AG09309 (cell line): ENCODE results near the gene TRIP13.

Experiments
- DNase-seq: peaks from one replicate; pipeline ENCODE4 v3.0.0-alpha.2; 2010; ENCODE audit warnings: low read depth
- H3K4me3 ChIP-seq: 2 replicates; pipeline ENCODE4 v1.5.1; 2011; ENCODE audit warnings: mild to moderate bottlenecking, low read depth, low read length, moderate library complexity; ENCODE audit not compliant: control insufficient read depth
- TF ChIP-seq, protein P1 (sequence below): IDR thresholded peaks from 2 replicates; pipeline ENCODE4 v1.5.1; 2011; ENCODE audit warnings: mild to moderate bottlenecking, low read depth, low read length, inconsistent platforms; ENCODE audit not compliant: insufficient read depth, control insufficient read depth; ENCODE audit errors: missing control alignments

Gene TRIP13

DNA sequence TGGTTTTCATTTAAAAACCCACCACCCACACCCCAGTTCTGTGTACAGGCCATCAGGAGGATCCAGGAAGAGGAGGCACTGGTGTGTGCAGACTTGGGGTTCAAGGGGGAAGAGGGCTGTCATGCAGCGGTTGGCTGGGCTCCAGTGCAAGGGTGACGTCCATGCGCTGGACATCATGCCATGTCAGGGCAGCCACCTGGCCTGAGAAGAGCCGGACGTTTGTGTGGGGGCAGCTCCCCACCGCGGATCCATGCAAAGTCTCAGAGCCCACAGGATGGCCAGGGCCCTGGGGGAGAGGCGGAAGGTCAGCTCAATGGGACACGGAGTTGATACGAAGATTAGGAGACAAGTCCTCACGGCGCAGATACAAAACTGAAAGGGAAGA, 11.1 kb upstream of the TRIP13 start:
- DNase-seq, result no peak
- TF ChIP-seq, protein P1, sequence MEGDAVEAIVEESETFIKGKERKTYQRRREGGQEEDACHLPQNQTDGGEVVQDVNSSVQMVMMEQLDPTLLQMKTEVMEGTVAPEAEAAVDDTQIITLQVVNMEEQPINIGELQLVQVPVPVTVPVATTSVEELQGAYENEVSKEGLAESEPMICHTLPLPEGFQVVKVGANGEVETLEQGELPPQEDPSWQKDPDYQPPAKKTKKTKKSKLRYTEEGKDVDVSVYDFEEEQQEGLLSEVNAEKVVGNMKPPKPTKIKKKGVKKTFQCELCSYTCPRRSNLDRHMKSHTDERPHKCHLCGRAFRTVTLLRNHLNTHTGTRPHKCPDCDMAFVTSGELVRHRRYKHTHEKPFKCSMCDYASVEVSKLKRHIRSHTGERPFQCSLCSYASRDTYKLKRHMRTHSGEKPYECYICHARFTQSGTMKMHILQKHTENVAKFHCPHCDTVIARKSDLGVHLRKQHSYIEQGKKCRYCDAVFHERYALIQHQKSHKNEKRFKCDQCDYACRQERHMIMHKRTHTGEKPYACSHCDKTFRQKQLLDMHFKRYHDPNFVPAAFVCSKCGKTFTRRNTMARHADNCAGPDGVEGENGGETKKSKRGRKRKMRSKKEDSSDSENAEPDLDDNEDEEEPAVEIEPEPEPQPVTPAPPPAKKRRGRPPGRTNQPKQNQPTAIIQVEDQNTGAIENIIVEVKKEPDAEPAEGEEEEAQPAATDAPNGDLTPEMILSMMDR, result no peak

DNA sequence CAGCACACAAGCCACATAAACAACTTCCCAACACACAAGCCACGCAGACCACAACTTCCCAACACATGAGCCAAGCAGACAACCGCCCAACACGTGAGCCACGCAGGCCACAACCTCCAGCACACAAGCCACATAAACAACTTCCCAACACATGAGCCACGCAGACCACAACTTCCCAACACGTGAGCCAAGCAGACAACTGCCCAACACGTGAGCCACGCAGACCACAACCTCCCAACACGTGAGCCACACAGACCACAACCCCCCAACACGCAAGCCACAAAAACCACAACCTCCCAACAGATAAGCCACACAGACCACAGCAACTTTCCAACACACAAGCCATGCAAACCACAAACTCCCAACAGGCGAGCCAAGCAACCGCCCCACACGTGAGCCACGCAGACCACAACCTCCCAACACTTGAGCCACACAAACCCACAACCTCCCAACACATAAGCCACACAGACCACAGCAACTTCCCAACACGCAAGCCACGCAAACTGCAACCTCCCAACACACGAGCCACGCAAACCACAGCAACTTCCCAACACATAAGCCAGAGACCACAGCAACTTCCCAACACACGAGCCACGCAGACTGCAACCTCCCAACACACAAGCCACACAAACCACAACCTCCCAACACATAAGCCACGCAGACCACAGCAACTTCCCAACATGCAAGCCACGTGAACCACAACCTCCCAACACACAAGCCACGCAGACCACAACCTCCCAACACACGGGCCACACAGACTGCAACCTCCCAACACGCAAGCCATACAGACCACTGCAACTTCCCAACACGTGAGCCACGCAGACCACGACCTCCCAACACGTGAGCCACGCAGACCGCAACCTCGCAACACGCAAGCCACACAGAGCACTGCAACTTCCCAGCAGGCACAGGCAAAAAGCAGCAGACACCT, 10.2 kb upstream of the TRIP13 start:
- H3K4me3 ChIP-seq, result no peak overlapping the region
- no peak for DNase-seq
- TF ChIP-seq, protein P1, result no peak

More for the DNA sequence above, 11.1 kb upstream of the TRIP13 start:
- H3K4me3 ChIP-seq, result no peak overlapping the region

DNA sequence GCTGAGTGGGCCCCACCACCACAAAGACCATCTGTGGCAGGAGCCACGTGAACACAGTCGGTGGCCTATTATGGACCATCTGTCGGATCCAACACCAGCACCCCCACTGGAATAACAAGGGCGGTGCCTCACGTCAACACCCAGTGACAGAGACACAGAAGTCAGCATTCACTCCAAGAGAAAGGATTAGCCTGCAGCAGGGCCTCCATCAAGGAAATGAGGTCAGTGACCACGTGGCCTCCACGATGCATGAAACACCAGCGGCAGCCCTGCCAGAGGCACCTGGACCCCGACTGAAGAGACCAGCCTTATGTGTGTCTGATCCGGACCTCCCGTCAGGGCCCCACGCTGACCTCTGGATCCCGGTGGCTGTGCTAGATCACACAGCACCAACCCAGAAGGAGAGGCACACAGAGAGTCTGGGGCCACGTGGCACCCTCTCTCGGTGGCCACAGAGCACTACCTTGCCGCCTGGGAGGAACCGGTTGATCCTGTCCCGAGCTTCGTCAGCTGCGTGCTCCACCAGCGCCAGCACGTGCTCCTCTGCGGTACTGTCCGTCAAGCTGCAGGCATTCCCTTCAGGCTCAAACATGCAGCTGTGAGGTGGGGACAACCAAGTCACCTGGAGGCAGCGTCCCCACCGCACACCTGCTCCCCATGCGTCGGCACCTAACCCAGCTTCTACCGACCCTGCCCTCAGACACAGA, 9.1 kb upstream of the TRIP13 start:
- no peak for DNase-seq
- H3K4me3 ChIP-seq, result no peak overlapping the region
- TF ChIP-seq, protein P1, result no peak

DNA sequence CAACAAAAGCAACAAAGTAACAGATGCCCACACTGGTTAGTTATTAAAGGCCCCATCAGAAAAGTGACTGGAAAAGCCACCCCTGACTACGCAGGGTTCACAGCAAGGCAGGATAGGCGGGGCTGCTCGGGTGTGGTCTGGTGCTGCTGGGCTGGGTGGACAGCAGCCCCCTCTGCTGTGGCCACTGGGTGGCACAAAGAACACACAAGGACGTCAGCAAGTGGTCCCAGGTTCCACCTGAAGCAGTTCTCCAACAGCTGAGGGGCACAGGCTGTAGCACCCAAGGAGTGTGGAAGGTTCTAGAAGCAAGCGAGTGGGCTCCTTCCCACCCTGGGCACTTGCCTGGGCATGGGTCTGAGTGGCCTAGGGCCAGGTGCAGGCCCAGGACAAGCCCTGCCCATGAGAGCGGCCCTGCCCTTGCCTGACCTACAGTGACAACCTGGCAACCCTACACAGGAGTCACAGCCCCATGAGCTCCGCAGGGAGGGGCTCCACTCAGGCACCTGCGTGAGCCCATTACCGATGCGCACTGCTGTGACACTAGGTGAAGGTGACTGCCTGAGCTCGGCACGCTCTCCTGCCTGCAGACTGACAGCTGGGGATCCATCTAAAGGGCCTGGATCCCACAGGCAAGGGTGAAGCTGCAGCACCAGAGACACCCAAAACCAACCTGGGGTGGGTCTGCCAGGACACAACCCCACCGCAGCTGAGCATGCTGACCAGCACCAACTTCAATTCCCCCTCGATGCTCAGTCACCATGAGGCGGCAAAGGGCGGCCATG, 8.1 kb upstream of the TRIP13 start:
- TF ChIP-seq, protein P1, result no peak
- no peak overlapping the region for H3K4me3 ChIP-seq
- no peak for DNase-seq

DNA sequence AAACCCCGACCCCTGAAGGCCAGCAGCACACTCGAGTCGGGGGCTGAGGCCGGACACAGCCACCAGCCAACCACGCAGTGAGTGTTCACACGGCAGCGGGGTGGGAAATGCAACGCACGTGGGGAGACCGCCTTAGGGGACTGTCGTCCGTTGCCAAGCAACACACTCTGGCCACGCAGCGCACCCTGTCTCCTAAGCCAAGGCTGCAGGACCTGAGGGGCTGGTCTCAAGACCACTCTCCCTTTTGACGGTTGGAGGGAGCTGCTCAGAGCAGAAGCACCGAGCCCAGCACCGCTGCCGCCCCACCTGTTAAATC, 7.6 kb upstream of the TRIP13 start:
- H3K4me3 ChIP-seq, result no peak overlapping the region
- TF ChIP-seq, protein P1, result no peak
- no peak for DNase-seq

DNA sequence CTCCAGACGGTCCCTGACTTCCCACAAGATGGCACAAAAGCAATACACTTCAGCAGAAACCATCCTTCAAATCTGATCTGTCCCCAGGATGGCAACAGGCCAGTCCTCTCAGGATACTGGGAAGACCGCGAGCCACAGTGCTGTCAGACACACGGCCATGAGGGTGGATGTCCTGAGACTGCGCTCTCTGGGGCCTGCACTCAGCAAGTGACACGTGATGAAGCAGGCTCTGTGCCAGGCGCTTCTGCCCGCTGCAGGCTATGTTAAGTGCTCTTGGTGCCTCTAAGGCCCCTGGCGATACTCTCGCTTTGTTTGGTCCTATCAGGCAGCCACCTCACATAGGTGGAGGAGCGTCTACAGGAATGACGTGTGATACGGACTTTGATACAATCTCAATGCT, 7.2 kb upstream of the TRIP13 start:
- no peak for DNase-seq
- H3K4me3 ChIP-seq, result no peak overlapping the region
- TF ChIP-seq, protein P1, result no peak
